SW480 (cell line): ENCODE measurements around the gene SNX10.
A peak's percentile ranks its signal among the peaks of the same experiment; 100 is the strongest.
"Not testable (repeated sequence)": the region's sequence is repeated elsewhere in the genome, so short reads cannot be mapped to it uniquely, and the experiment has no call there.

Experiments used
- DNase-seq: peaks from one replicate; pipeline ENCODE4 v3.0.0-alpha.2; 2016; ENCODE audit warnings: low spot score

The SNX10 gene, protein sequence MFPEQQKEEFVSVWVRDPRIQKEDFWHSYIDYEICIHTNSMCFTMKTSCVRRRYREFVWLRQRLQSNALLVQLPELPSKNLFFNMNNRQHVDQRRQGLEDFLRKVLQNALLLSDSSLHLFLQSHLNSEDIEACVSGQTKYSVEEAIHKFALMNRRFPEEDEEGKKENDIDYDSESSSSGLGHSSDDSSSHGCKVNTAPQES

DNA sequence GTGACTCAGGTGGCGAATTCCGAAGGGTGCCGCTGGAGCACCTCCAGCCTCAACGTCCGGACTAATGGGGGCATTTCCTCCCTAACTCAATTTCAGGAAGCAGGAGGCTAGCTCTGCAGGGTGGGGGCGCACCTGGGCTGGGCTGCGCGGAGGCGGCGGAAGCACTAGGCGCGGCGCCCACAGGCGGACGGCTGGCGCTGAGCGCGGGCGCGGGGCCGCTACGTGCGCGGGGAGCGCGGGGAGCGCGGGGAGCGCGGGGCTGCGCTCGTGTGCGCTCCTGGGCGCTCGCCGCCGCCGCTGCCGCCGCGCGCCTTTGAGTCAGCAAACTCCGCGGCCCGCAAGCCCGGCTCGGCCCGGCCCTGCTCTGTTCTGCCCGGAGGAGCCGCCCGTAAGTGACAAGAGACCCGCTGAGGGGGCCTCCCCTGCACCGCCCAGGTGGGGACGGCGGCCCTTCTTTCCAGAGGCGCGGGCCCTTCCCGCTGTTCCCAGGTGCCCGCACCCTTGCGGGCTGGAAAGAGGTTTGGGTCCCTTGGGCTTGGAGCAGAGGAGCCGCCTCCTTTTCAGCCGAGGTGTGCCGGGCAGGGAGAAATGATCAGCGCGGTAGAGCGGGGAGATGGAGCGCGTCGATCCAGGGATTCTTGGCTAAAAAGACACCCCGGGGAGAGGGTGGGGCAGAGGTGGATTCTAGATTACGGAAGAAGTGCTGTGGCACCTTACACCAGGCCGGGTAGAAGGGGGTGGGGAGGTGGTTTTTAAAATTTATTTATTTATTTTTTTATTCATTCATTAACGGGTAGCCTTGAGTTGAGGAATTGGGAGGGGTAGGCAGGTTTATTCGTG, at the start of gene SNX10:
Gene SNX10, plus strand, starts transcription at position 164 of the 840 bp plus-strand sequence. CDS start 54,581 bp downstream, outside the sequence.
- peak; percentile 90 for DNase-seq

DNA sequence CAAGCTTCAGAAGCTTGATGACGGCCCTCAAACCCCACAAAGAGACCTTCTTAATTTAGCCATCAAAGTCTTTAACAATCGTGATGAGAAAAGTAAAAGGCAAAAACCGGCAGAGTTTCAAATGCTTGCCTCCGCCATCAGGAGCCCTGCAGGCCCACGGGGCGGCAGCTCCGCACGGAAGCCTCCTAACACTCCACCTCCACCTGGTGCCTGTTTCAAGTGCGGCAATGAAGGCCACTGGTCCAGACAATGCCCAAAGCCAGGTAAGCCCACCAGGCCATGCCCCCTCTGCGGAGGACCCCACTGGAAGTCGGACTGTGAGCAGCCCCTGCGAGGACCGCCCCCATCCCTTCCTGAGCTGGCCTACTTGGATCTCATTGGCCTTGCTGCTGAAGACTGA, 46.5 kb upstream of the SNX10 start:
- no peak for DNase-seq

DNA sequence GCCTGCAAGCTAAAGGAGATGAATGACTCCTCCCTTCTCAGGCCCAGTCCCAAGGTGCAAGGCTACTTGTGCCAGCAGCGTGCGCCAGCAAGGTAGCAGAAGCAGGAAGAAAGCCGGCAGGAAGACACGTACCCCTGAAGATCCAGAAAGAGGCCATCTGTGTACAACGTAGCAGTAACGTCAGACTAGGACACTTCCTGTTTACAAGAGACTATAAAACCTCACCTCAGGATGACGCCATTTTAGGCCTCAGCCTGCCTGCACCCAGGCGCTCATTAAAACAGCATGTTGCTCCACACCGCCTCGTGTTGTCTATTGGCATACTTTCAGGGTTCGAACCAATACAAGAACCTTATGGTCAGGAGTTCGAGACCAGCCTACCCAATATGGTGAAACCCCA, 41.4 kb upstream of the SNX10 start:
- DNase-seq, result no peak

DNA sequence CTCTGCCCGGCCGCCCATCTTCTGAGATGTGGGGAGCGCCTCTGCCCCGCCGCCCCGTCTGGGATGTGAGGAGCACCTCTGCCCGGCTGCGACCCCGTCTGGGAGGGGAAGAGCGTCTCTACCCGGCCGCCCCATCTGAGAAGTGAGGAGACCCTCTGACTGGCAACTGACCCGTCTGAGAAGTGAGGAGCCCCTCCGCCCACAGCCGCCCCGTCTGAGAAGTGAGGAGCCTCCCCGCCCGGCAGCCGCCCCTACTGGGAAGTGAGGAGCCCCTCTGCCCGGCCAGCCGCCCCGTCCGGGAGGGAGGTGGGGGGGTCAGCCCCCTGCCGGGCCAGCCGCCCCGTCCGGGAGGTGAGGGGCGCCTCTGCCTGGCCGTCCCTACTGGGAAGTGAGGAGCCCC, 29.8 kb upstream of the SNX10 start:
- DNase-seq, result not testable (repeated sequence)

DNA sequence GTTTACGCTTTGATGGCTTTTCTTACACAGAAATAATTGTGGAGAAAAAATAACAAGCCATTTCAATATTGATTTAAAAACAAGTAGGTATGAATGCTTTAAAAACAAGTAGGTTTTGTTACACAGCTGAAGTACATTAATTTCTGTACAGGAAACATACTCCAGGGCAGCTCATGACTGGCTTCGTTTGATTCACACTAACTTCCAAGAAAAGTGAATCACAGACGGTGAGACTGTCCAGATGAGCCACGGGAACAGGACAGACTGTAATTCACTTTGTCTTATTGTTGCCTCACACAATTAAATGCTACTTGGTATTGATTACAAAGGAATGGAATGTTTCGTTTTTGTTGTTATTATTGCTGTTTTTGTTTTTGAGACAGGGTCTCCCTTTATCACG, 26.6 kb upstream of the SNX10 start:
- DNase-seq, result no peak

DNA sequence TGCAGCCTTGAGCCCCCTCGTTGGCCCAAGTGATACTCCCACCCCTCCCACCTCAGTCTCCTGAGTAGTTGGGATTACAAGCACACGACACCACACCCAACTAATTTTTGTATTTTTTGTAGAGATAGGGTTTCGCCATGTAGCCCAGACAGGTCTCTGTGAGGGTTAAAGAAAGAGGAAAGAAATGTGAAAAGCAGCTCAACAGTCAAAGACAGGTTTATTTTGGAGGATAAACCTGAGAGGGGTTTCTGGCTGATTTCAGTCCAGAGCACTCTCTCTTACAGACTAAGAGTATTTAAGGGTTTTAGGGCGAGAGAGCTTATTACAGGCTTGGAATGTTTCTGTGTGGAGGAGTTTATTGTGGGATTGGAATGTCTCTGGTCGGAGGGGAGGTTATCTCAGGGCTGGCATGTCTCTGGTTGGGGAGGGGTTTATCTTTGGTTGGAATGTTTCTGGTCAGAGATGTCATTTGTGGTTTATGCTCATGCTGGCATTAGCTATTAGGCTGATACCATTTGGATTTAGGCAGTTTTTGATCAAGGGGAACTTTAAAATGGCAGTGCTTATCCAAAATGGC, 26.1 kb upstream of the SNX10 start:
- DNase-seq, result no peak

DNA sequence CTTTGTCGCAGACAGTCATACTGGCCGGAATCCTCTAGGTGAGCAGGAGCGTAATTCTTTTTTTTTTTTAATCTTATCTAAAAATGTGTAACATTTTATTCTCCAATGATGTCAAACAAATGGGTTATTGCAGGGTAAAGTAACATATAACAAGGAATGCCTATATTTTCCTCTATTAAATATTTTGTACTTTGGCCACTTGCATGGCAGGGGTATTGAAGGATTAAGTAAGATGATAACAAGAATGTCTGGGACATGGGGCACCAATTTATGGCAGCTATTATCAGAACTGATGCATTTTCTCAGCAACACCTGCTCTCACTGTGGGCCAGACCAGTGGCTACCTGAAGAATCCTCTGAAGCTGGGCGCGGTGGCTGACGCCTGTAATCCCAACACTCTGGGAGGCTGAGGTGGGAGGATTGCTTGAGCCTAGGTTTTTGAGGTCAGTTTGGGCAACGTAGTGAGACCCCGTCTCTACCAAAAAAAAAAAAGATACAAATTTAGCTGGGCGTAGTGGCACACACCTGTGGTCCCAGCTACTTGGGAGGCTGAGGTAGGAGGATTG, 24.0 kb upstream of the SNX10 start:
- no peak for DNase-seq

DNA sequence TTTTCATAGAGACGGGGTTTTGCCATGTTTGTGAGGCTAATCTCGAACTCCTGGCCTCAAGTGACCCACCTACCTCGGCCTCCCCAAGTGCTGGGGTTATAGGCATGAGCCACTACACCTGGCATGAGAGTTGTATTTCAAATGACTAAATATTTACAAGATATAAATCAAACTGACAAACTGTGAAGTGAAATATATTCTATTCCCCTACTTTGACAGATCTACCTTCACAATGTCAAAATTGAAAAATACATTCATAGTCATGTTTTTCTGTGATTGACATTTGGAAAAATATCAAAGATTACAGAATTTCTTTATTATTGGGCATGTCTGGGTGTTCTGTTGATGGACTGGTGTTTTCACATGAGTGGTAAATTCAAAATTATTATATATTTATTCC, 16.4 kb upstream of the SNX10 start:
- no peak for DNase-seq

DNA sequence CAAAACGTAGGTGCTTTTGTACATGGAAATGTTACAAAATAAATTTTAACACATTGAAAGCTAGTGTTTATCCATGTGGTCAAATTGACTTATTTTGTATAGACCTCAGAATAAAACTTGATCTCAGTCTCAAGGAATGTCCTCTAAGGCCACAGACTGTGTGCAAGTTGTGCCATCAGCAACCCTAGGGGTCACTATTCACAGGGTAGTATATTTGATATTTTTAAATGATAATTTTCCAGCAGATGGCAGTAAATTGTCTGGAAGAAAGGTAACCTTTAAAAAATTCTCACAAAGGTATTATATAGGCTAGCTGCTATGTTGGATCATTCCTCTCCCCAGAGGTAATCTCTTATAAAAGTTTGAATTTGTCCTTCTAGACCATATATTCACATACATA, 12.9 kb upstream of the SNX10 start:
- DNase-seq, result peak; percentile 47

DNA sequence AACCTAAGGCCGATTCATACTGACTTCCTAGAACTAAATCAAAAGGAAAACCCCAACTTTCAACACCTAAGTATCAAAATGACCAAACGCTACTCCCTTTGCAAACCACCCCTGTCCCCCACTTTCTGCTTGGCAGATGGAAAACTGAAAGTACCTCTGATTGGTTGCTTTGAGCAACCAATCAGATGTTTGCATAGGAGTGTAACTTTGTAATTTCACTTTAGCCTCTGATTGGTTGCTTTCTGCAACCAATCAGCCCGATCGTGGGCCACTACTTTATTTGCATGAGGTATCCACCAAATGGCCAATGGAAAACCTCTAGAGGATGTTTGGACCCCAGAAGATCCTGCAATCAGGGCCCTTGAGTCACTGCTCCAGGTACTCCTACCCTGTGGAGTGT, 12.3 kb upstream of the SNX10 start:
- DNase-seq, result no peak

DNA sequence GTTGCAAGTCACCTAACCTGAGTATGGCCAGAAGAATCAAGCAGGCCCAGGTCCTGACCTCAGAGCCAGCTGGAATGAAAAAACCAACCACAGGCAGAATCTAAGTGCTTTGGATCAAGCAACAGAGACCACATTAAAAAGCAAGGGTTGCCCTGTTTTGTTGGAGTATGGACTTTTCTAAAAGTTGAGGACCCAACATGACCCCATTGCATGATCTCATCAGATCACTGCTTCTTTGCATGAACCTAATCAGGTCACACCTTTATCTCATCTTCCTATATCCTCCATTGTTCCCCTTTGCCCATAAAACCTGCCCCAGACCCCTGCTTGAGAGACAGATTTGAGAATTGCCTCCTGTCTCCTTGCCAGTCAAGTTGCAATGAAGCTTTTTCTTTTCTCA, 11.6 kb upstream of the SNX10 start:
- DNase-seq, result no peak

DNA sequence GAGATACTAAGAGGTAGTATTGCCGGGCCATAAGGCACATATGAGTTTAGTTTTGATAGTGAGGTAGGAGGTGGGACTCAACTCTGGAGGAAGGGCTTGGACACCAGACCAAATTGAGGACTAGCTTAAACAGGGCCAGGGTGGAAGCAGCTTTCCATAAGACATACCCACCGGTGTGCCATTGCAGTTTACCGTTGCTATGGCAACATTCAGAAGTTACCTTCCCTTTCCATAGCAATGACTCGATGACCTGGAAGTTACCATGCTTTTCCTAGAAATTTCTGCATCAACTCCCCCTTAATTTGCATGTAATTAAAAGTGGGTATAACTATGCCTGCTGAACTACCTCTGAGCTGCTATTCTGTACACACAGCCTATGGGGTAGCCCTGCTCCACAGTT, 10.9 kb upstream of the SNX10 start:
- DNase-seq, result no peak

DNA sequence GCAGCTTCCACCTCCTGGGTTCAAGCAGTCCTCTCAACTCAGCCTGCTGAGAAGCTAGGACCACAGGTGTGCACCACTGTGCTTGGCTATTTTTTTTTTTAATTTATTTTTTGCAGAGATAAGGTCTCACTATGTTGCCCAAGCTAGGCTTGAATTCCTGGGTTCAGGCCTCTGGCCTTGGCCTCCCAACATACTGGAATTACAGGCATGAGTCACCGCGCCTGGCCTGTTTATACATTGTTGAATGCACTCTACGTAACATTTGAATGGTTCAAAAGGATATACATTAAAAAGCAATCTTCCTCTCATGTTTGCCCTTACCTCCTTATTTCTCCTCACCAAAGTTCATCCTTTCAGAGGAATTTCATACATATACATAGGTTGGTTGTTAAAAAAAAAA, 7.2 kb upstream of the SNX10 start:
- no peak for DNase-seq

DNA sequence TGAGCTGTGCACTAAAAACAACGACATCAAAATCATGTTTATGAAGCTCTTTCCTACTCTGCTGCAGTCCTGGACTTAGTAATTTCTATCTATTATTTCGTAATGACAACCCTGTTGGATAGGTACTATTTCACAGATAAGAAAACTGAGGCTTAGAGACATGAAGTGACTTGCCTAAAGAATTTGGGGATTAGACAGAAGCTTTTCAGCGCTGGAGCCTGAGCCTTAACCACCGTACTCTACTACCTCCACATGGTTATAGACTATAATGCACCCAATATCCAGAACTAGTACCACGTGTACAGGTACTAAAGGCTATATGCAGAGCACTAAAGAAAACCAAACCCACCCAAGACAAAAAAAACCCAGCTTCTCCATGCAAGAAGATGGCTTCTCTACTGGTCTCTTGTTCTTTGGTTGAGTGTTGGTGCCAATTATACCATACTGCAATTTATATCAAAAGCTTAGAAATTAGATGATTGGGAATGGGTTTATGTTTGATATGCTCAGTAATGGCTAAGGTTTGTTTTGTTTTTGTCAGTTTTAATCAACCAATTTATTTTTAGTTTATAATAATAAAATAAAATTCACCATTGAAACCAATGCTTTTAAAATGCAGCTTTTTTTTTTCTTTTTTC, 6.5 kb upstream of the SNX10 start:
- peak; percentile 42 for DNase-seq

DNA sequence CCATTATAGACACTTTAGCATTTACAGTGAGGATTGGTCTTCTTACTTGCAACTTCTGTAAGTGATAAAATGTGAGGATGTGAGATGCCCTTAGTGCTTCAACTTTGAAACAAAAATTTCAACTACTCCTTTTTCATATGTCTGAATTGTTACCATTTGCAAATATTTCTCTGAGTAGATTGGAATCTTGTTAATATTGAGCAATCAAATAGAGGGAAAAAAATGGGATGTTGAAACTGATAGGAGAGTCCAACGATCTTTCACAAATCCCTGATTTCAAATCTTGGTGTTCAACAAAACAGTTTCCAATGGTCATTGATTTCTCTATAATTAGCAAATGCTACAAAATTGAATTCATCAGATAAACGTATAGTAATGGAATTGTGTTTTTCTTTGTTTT, 5.5 kb upstream of the SNX10 start:
- DNase-seq, result no peak

DNA sequence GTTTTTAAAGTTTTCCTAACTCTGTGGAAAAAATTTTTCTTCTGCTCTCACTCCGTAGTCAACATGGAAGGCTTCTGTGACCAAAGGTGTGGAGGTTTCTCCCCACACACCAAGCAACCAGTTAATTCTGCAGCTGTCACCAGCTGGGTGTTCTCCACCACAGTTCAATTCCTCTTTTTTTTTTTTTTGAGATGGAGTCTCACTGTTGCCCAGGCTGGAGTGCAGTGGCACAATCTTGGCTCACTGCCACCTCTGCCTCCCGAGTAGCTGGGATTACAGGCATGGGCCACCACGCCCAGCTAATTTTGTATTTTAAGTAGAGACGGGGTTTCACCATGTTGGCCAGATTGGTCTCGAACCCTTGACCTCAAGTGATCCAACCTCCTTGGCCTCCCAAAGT, 3.5 kb upstream of the SNX10 start:
- not testable (repeated sequence) for DNase-seq

DNA sequence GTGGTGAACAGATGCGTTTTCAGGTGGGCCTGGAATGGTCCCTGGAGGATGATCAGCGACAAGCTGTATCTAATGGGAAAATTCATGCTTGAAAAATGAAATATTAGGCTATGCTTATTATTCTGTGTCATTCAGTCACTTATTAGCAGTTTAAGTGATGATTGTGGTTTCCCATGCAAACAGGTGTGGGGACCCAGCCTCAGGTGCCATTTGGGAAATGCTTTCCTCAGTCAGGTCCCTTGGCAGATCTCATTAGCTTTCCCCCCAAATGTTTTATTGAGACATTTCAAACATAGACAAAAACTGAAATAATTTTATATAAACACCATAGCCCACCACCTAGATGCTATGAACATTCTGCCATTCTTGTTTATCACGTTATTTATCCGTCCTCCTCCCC, 411 bp upstream of the SNX10 start:
- DNase-seq, result no peak

DNA sequence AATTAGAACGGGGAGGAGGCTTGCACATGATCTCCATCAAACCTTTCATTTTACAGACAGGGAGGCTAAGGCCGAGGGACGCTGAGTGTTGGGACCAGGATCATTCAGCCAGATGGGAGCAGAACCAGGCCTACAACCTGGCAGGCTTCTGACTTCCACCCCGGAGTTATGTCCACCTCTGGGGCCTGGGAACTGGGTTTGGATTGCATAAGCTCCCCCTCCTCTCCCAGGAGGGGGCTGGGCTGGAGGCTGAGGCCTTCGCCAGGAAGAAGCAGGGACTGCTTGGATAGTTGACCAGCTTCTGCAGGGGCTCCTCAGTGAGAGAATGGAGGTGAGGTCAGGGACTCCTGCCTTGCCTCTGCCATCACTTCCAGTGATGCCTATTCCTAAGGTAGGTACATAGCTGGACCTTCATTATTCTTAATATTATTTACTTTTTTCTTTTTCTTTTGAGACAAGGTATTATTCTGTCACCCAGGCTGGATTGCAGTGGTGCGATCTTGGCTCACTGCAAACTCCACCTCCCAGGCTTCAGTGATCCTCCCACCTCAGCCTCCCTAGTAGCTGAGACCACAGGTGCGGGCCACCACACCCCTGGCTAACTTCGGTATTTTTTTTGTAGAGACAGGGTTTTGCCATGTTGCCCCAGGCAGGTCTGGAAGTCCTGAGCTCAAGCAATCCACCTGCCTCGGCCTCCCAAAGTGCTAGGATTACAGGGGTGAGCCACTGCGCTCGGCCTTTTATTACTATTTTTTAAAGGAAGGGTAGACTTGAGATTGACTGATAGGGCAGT, 1.3 kb downstream of the SNX10 start:
- no peak for DNase-seq

DNA sequence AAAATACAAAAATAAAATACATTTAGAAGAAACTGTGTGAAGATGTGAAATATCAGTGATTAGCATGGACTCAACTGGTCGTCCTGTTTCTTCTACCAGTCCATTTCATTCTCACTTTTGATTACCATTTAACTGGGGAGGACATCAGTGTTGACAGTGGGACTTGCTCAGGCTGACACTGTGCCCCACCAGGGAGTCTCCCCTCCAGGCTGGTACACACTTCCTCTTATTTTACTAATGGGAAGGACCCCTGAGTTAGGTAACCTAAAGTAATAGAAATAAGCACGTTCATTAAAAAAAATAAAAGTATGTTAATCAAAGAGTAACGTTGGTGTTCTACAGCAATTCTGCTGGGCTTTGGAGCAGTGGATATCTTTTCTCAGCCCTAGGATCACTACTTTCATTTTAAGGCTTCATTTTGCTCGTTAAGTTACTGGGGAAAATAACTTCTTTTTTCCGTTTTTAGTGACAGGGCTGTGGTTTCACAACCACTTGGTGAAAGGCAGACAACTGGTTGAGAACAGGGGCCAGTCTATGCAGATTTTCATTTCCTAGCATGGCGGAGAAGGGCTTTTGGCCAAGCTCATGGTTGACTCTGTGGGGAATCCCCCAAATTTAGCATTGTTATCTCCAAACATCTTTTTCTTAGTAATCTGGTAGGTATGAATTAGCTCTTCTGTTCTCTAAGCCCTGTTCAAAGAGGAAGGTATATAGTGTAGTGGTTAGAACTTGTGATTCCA, 2.1 kb downstream of the SNX10 start:
- DNase-seq, result no peak

DNA sequence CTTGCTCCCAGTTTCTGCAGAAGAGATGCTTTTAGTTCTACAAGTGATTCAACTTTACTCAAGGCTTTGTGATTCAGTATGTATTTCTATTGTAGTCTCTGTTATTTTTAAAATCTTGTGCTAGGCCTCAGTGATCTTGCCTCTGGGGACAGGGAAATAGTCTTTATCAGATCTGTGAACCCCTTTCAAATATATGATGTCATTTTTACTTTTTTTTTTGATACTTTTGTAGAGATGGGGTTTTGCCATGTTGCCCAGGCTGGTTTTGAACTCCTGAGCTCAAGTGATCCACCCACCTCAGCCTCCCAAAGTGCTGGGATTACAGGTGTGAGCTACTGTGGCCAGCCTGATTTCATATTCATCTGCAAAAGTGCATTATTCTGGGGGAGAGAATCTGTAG, 3.4 kb downstream of the SNX10 start:
- DNase-seq, result no peak

DNA sequence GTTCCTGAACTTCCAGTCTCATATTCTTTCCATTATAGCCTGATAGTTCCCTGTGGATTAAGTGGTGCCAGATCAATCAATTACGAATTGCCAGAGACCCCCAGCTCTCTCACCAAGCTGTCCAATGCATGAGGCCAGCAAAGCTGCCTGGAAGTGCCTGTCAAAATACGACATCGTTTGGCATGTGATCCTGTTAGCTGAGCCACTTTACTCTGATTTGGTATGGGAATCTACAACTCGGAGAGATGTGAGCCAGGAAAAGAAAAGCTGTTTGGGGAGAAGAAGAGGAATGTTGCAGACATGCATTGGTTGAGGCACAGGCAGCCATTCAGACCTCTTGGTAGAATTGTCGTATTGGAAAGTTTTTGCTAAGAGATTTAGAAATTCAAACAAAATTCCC, 3.9 kb downstream of the SNX10 start:
- no peak for DNase-seq
